HG02970 (cell line): ENCODE results near the gene IFNG-AS1.

Source experiments
- ATAC-seq: cut with Tn5 transposase; IDR thresholded peaks from one replicate; pipeline ENCODE4 v1.9.1; 2021; ENCODE audit warnings: mild to moderate bottlenecking, moderate library complexity, moderate number of reproducible peaks; ENCODE audit not compliant: unreplicated experiment, low FRiP score

The IFNG-AS1 gene

DNA sequence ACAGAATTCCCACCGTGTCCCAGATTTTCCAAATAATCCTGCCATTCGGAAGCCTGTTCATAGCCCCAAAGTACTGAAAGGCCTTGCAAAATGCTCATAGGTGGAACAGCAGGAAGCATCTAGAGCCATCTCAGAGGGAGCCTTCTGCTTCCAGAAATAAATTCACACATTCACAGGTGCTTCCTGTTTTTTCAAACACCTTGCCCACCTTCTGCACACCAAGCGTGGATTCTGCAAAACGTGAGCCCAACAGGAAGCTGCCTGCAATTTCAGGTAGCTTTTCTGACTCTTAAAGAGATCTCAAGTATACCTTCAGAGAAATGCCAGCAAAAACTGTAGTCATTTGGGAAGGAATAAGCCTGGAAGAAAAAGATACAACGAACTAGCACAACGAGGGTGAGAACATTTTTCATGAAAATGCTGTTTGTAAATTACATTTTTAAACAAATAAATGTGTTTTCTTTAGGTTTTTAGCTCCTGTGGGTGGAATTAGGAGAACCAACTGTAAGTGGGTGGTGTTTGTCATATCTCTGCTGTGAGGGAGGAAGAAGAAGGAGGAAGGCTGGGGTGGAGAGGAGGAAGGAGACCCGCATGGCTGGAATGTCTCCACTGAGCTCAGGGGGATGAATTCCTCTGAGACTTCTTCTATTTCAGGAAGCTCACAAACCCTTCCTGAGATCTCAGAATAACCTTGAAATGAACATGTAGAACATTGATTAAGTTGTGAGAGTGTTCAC lies at the start of gene IFNG-AS1:
Gene IFNG-AS1, plus strand, starts transcription at position 264 of the 737 bp plus-strand sequence.
- ATAC-seq = no peak

DNA sequence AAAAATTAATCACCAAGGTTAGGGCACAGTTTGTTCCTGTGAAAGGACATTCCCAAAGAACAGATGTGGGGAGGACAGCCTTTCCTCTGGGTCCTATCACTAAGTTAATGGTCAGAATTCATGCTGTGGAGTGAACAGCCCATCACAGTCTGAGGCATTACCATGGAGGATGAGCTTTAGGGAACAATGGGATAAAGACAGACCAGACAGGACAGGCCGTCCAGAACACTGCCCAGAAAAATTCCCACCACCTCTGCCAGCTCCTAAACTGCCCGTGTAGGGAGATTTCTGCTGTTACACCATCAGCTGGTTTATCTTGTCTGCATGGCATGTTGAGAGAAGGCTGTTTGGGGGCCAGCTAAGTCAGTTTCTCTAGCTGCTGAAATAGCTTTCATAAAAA lies 49.6 kb upstream of the IFNG-AS1 start:
- no peak for ATAC-seq

DNA sequence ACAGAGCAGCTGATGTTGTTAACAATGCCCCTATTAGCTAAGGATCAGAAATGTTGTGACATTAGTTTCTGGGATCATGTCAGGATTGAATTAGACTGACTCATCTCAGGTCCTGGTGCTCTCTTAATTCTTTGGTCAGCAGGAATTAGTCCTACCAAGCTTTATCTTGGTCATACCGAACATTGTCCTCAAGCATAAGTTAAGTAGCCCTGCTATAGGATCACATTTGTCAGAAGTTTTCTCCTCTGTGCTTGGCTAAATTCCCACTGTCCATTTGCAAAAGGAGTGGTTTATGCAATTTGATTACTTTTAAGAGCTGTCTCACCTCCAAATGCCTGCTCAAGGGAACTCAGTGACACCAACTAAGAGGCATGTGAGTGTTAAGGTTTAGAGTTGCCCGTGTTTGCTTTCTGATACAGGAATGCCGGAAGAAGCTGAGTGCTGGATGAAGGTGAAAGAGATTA lies 48.4 kb upstream of the IFNG-AS1 start:
- no peak for ATAC-seq

DNA sequence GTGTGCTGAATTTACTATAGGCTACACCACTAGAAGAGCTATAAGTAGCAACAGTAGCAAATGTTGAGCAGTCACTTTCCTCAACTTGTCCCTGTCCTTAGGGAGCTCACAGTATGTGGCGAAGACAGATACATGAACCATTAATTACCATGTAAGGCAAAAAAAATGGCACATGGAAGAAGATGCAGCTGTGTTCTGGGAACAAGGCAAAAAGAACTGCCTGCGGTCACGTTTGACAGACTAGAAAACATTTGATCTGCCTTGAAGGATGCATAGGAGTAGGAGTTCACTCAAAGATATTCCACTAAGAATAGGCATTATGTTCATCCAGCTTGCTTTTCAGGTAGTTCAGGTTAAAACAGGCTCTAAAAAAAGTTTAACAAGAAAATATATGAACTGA lies 46.5 kb upstream of the IFNG-AS1 start:
- no peak for ATAC-seq

DNA sequence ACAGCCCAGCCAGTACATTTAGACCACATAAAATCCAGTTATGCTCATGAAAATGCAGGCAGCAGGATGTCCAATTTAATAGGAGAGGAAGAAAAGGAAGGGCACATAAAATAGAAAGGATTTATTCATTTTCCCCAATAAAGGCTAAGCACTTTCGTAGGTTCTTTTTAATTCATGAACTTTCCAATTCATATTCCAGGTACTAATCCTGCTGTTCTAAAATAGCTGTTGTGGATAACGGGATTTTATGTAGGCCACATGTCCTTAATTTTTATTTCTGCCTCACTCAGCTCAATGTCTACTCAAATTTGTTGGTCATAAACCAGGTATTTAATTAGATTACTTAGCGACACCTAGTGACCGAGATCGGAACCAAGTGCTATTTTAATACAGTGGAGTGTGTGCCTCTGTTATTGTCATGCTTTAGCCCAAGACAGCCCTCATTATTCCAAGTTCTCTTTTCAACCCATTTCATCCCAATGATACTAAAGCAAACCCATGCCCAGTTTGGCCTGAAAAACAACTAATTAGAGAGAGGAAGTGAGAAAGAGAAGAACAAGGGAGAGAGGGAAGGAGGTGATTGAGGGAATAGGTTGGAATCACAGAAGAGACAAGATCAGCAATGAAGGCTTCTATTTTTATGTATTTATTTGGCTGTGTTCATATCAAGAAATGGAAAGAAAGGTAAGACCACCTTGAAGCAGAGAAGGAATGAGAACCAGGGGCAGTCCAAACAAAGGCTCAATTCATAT lies 45.9 kb upstream of the IFNG-AS1 start:
- peak; percentile 56 for ATAC-seq

DNA sequence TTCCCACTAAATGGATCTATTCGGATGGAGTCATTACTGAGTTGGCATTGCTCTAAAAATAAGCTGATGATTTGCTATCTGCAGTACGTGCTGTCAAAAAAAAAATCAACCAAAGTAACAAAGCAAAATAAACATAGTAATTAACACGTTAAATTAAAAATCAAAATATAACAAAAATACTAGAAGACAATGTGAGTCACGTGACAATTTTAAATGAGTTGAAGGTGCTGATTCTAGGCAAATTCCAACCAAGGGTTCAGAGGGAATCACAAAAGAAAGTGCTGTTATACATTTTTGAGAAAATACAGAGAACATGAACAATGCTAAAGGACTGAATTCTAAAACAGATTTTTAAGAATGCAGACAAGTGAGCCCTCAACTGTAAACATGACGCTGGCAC lies 45.2 kb upstream of the IFNG-AS1 start:
- no peak for ATAC-seq

DNA sequence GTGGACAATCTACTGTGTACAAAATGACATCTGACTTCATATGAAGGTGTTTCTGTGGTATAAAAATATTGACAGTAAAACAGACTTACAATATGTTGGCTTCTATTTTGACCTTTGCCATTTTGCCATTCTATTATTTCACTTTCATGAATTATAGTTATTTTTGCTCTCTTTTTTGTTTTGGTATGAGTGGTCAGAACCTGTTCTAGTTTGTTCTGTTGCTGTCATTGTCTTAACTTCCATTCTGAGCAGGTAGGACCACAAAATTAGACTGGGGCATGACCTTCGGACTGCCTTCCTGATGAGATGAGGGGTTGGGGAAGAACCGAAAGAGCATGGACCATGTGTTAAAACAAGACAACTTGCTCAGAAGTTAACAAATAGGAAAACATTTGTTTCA lies 36.5 kb upstream of the IFNG-AS1 start:
- no peak for ATAC-seq

DNA sequence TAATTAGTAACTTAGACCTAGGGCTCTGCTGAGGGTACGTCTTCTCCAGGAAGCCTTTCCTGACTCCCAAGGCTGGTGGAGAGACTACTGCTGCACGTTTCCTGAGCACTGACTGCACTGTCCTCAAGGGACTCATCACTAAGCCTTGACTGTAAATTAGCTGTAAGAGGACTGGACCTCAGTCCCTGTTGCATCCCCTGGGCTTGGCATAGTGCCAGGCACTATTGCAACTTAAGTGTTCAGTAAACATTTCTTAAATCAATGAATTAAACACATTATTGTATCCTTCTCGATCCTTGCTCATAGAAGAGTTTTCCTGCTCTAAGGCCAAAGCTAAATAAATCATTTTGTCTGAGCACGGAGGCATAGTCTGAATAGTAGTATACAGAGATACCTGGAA lies 31.9 kb upstream of the IFNG-AS1 start:
- ATAC-seq = no peak

DNA sequence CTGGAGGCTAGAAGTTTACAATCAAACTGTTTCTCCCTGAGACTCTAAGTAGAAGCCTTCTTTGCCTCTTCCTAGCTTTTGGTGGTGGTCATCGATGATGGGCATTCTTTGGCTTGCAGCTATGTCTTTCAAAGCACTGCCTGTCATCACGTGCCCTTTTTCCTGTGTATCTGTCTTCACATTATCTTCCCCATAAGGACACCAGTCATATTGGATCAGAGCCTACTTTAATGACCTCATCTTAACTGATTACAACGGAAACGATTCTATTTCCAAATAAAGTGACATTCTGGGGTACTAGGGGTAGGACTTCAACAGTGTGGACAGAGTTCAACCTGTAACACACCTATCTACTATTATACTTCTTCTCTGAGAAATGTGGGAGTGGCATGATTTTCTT lies 31.1 kb upstream of the IFNG-AS1 start:
- ATAC-seq = no peak

DNA sequence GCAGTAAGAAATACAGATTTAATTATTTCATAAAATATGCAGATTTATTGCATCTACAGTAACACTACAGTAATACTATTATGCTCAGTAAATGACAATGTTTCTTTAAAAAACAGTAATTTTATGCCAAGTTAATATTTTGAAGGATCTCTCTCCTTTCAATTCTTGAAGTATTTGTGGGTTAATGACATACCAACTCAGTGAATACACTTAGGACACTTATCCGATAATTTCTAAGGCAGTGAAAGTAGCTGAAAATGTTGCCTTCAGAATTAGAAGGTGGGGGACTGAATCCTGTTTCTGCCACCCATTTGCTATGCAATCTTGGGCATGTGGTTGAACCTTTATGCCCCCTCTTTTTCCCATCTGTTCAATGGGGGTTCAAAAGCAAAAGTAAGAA lies 24.8 kb upstream of the IFNG-AS1 start:
- no peak for ATAC-seq

DNA sequence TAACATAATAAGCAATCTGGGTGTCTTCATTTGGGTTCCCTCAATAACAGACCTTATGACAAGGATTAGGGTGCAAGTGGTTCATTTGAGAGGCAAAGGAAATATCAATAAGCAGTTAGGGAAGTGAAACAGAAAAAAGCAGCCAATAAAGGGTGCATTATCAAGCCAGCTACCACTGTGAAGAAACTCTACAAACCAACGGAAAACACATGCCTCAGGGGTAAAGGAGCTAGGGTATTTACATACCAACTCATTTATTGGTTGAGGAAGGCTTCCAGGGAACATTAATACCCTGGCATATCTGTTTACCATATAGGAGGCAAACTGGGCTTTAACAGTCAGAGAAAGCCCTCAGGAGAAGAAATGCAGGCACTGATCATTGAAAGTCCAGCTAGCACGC lies 22.7 kb upstream of the IFNG-AS1 start:
- no peak for ATAC-seq

DNA sequence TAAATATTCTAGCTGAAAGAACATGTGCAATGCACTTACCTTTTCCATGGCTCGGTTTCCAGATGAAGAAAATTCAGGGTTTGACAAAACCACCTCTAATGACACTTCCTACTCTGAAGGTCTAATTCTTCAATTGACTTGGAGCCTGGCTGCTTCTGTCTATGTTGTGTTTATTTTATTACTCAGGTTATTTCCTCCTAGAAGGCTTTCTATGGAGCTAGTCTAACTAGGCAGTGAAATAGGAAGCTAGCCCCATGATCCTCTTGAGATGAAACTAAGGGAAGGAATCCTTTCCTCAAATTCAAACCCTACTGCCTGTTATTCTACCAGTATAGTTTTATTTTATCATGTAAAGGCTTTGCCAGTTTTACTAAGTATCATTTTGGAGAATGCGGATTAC lies 20.9 kb upstream of the IFNG-AS1 start:
- no peak for ATAC-seq

DNA sequence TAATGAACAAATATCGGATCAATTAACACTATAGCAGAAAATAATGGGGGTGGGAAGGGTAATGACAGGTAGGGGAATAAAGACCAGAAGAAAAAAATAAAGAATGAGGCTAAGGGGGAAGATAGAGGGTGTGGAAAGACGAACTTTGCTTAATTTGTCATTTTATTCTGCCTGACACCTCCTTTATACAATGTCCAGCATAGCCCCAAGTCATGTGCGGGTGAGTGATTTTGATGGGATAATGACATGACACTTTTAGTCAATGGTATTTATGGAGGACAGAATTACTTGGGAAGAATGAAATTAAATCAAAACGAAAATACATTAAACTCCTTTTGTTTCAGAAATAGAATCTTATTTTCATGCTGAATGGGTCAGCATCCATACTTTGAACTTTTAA lies 20.5 kb upstream of the IFNG-AS1 start:
- ATAC-seq = no peak

DNA sequence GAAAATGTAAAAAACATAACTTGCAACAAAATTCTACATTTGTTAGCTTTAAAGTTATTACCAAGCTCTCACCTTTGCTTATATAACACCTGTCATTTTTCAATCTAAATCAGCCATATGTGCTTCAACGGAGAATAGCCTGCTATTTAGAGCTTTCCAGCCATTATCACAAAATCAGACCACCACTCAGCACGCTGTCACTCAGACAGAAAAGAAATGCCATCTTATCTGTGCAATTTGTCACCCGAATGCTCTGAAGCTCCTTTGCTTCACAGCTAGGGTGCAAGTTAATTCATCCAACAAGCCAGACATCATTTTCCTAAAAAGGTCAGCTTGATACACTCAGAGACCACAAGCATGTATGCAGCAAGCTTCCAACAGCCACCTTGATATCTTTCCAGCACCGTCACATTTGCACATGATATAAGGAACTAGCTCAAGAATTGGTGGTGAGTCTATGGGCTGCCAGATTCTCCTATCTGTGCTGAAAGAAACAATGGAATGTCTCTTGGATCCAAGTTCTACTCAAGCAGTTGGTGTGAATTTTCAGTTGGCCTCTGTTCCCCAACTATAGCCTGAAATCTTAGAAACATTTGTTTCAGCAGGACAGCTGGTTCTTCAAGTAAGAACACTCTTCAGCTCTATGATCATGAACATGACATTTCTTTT lies 20.0 kb upstream of the IFNG-AS1 start:
- ATAC-seq = no peak

DNA sequence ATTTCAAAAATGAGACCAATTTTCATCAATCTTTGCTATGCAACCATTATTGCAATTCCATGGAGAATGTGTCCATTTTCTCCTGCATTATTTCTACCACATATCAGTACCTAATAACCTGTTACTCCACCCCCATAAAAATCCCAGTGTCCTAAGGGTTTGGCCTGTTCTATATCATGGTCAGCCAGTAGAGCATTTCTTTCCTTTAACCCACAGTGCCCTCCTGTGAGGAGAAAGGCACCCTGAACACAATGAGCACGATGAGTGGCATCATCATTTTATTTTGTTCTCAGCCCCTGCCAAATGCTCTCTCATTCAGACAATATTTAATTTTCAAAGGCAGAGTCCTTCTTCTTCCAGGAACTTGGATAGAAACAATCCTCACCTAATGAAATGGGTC lies 11.6 kb upstream of the IFNG-AS1 start:
- ATAC-seq = no peak

DNA sequence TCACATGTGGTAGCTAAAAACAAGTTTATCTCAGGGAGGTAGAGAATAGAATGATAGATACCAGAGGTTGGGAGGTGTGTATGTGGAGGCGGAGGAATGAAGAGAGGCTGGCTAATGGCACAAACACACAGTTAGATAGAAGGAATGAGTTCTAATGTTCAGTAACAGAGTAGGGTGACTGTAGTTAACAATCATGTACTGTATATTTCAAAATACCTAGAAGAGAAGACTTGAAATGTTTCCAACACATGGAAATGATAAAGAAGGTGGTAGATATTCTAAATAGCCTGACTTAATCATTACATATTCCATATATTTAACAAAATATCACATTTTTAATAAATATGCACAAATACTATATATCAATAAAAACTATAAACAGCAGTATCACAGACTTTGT lies 8.9 kb upstream of the IFNG-AS1 start:
- ATAC-seq = no peak

DNA sequence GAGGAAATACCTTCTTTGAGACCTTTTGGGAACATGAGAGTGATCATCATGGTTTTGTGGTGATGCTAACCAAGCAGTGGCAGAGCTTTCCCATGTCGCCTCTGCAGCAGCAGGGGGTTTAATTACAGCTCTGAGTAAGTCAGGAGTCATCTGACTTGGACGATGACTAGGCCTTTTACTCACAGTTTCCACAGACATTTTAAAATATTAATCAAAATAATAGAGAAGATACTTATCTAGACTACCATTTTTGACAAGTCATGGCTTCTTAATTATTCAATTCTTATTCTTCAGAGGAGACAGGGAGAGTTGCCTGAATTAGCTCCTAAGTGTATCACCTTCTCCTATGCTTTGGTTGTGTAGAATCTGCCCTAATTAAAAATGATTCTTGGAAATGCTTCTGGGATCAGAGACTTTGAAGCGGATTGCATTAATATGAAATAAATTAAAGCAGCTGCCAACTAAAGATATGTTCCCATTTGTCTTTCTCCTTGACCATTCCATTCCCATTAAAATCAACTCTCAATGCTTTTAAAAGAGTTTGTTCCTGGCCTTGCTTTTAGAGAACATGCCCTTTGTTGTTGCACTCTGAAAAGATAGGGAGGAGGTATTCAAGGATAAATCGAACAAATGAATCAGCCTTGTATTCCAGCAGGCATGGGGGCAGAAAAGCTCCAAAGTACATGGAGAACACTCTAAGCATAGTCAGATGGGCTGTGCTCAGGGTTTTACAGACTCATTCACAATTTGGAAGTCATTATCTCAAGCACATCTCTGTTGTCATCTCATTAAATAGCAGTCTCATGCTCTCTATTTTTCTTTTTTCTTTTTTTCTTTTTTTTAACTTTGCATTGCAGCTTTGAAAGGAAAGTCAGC lies 7.7 kb upstream of the IFNG-AS1 start:
- no peak for ATAC-seq

DNA sequence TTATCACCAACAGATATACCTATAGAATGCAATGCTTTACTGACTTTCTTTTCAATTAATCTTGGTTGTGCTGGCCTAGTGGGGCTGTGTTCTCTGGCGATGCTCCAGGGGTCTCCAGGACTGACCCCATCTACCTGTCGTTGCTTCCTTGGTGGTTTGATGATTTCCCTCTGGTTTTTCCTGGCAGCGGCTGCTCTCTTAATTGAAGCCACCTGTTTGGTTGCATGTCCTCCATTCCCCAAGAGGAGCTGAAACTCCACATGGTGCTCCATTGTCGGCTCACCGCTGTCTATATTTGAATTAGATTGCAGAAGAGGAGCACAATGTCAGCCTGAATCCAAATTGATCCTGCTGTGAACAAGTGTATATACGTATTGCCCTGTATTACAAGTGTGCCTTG lies 7.1 kb upstream of the IFNG-AS1 start:
- ATAC-seq = no peak

DNA sequence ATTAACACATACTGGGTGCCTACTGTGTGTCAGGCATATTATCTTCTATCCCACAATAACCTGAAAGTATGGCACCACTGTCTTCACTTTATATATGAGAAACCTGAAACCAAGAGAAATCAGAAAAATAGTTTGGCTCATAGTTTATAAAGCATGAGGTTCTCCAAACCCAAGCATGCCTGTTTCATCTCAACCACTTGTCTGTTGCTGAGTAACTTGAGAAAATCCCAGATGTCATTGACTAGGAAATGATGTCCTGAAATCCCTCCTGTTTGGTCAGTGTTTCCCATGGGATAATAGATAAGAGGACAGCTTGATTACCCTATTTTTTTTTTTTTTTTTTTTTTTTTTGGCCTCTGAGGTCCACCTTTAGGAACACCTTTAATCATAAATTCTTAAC lies 2.6 kb upstream of the IFNG-AS1 start:
- no peak for ATAC-seq

DNA sequence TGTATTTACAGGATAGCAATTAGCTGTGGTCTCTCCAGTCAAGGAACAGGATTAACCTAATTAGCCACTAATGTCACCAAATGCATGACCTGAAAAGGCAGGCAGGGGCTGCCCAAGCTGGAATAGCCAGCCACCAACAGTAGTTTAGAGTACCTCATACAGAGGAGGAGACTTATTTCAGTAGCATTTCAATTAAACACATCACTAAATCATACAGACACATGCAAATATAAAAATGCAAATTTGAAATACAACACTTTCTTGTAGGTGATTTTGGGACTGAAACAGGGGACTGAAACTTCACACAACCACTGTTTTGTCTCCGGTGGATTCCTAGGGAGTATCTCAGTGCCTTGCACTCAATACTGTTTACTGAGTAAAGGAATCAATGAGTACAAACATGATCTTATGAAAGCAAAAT lies 636 bp upstream of the IFNG-AS1 start:
- peak; percentile 73 for ATAC-seq

DNA sequence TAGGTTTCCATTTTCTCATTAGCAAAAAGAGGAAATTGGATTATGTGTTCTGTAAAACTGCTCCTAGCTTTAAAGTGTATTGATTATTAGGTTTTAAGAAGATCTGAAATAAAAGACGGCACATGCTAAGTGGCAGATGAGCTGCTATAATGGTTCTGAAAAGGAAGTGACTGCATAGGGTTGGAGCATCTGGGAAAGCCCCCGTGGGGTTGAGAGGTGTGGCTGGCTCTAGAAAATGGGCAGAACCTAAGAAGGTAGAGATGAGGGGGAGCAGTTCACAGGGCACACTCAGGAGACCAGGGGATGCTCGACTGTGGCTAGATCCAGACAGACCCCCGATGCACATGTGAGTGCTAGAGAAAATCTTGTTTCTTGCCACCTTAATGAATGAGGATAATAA lies 1.9 kb downstream of the IFNG-AS1 start:
- no peak for ATAC-seq
